ENCODE results near the gene FUNDC1.
"Not testable (repeated sequence)": the region's sequence is repeated elsewhere in the genome, so short reads cannot be mapped to it uniquely, and the experiment has no call there.

The FUNDC1 gene

GRCh38 chrX:44569122-44569521, 26.5 kb upstream of the FUNDC1 start:
- no peak overlapping the region for H3K4me3 ChIP-seq (ENCODE audit: low read depth, low read length)
- no peak for DNase-seq (ENCODE audit: low read depth)
- TF ChIP-seq MAX (IDR thresholded peaks at IDR 0.05; ENCODE audit: low read depth, low read length), result no peak
- no peak for TF ChIP-seq POLR2A (IDR thresholded peaks at IDR 0.05; ENCODE audit: extremely low read depth, insufficient read length)
- TF ChIP-seq, protein P1, sequence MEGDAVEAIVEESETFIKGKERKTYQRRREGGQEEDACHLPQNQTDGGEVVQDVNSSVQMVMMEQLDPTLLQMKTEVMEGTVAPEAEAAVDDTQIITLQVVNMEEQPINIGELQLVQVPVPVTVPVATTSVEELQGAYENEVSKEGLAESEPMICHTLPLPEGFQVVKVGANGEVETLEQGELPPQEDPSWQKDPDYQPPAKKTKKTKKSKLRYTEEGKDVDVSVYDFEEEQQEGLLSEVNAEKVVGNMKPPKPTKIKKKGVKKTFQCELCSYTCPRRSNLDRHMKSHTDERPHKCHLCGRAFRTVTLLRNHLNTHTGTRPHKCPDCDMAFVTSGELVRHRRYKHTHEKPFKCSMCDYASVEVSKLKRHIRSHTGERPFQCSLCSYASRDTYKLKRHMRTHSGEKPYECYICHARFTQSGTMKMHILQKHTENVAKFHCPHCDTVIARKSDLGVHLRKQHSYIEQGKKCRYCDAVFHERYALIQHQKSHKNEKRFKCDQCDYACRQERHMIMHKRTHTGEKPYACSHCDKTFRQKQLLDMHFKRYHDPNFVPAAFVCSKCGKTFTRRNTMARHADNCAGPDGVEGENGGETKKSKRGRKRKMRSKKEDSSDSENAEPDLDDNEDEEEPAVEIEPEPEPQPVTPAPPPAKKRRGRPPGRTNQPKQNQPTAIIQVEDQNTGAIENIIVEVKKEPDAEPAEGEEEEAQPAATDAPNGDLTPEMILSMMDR (IDR thresholded peaks at IDR 0.05; ENCODE audit: low read depth, low read length), result no peak
- TF ChIP-seq MYC (IDR thresholded peaks at IDR 0.05; ENCODE audit: low read depth, low read length), result no peak

DNA sequence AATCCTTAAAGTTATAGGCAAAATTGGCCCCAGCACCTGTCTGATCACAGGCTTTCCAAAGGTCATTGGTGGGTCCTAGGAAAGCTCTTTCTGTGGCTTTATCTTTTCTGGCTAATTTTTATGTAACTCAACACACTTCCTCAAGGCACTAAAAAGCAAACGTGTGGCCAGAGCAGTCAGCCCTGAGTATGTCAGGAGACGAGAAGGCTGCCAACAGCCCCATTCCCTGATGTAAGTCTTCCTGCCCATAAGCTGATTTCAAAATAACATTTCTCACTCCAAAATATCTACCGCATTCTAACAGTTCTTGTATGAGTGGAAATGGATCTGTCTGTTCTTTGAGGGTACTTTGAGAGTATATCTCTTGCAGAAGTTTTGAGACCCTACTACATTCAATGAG, 25.5 kb upstream of the FUNDC1 start:
- DNase-seq (ENCODE audit: low read depth), result no peak
- TF ChIP-seq MAX (IDR thresholded peaks at IDR 0.05; ENCODE audit: low read depth, low read length) (no peak), MYC (IDR thresholded peaks at IDR 0.05; ENCODE audit: low read depth, low read length) (no peak), POLR2A (IDR thresholded peaks at IDR 0.05; ENCODE audit: extremely low read depth, insufficient read length) (no peak)
- TF ChIP-seq, protein P1 (IDR thresholded peaks at IDR 0.05; ENCODE audit: low read depth, low read length), result no peak
- H3K4me3 ChIP-seq (ENCODE audit: low read depth, low read length), result no peak overlapping the region

GRCh38 chrX:44561896-44562295, 19.2 kb upstream of the FUNDC1 start:
- not testable (repeated sequence) for H3K4me3 ChIP-seq (ENCODE audit: low read depth, low read length); DNase-seq (ENCODE audit: low read depth)

DNA sequence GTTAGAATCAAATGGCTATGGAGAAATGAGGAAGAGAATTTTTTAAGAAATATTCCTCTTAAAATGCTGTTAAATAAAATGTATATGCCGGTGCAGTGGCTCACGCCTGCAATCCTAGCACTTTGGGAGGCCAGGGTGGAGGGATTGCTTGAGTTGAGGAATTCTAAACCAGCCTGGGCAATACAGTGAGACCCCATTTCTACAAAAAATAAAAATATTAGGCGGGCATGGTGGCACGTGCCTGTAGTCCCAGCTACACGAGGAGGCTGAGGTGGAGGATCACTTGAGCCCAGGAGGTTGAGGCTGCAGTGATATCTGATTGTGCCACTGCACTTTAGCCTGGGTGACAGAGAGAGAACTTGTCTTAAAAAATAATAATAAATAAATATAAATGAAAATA, 7.9 kb upstream of the FUNDC1 start:
- H3K4me3 ChIP-seq (ENCODE audit: low read depth, low read length), result no peak overlapping the region
- DNase-seq (ENCODE audit: low read depth), result no peak
- TF ChIP-seq POLR2A (IDR thresholded peaks at IDR 0.05; ENCODE audit: extremely low read depth, insufficient read length), result no peak

DNA sequence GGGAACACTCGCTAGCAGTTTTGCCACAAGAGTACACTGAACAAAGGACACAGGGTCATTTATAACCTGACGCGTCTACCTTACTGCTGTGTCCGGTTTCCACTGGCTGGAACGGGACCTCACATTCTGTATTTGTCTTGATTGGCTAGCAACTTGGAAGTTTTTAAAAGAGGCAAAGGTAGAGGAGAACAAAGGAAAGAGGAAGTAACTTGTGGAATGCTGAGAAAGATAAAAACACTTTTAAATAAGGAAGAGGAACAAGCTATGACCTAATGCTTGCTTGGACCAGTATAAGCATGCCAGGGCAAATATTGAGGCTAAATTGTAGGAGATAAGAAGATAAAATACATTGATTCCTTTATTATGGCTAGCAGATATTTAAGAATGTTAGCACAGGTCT, 2.8 kb upstream of the FUNDC1 start:
- peak; percentile 8 for DNase-seq (ENCODE audit: low read depth)
- not testable (repeated sequence) for H3K4me3 ChIP-seq (ENCODE audit: low read depth, low read length)

- no peak for DNase-seq (ENCODE audit: low read depth)
- no peak for TF ChIP-seq MAX (IDR thresholded peaks at IDR 0.05; ENCODE audit: low read depth, low read length)
- no peak overlapping the region for H3K4me3 ChIP-seq (ENCODE audit: low read depth, low read length)
Observed at GRCh38 chrX:44544036-44544435, 1.4 kb upstream of the FUNDC1 start.

- no peak for DNase-seq (ENCODE audit: low read depth)
- TF ChIP-seq MAX (IDR thresholded peaks at IDR 0.05; ENCODE audit: low read depth, low read length) (no peak), POLR2A (IDR thresholded peaks at IDR 0.05; ENCODE audit: extremely low read depth, insufficient read length) (no peak), MYC (IDR thresholded peaks at IDR 0.05; ENCODE audit: low read depth, low read length) (no peak)
- TF ChIP-seq, protein P1 (IDR thresholded peaks at IDR 0.05; ENCODE audit: low read depth, low read length), result no peak
- H3K4me3 ChIP-seq (ENCODE audit: low read depth, low read length), result no peak overlapping the region
Observed at GRCh38 chrX:44536198-44536597, 6.5 kb downstream of the FUNDC1 start.

DNA sequence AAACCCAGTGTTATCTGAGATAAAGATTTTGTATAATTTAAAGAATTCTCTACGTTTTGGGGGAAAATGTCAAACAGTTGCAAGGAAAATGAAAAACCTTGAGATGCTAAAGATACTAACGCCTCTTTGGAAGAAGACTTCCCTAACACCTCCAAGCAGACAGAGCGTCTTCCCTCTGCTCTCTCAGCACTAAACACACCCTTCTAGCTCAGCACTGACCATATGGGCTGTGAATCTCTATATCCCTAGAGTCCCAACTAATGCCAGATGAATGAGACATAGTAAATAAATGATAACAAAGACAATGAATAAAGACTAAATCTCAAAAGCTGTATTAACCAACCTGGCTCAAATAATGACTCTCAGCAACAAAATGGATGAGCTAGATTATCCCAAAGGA, 13.3 kb downstream of the FUNDC1 start:
- no peak for DNase-seq (ENCODE audit: low read depth)
- TF ChIP-seq, protein P1 (IDR thresholded peaks at IDR 0.05; ENCODE audit: low read depth, low read length), result no peak
- TF ChIP-seq MYC (IDR thresholded peaks at IDR 0.05; ENCODE audit: low read depth, low read length) (no peak), POLR2A (IDR thresholded peaks at IDR 0.05; ENCODE audit: extremely low read depth, insufficient read length) (no peak), MAX (IDR thresholded peaks at IDR 0.05; ENCODE audit: low read depth, low read length) (no peak)
- H3K4me3 ChIP-seq (ENCODE audit: low read depth, low read length), result no peak overlapping the region
